NCI-H82 (cell line): Measurements from ENCODE around the gene SNX1.
"Not testable (repeated sequence)": the region's sequence is repeated elsewhere in the genome, so short reads cannot be mapped to it uniquely, and the experiment has no call there.

Experiments
- DNase-seq: peaks from one replicate; lab custom pipeline; 2025; lab: John Stamatoyannopoulos, UW

The SNX1 gene

DNA sequence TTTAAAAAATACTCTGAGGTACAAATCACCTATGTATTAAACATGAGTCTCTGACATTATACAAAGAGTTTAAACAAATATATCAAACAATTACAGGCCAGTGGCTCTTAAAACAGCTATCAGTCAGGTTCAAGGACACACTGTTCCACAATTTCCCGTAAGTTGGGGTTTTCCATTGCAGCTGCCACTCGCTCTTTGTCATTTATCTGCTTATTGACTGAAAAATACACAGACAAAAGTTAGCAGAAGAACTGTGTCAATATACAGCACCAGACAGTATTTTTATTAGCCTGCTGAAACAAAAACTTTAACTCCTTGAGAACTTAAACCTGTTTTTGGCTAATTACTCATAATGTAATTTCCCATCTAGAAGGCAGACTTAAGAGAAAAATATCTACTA is 23.0 kb upstream of the SNX1 start:
- DNase-seq: no peak

DNA sequence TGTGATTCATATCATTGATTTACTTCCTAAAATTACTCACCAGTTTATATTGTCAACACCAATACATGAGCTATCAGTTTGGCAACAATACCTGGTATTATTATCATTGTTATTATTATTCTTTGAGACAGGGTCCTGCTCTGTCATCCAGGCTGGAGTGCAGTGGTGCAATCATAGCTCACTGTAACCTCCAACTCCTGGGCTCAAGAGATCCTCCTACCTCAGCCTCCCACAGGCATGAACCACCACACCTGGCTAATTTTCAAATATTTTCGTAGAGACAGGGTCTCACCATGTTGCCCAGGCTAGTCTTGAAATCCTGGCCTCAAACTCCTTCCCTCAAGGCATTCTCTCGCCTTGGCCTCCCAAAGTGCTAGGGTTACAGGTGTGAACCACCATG is 22.3 kb upstream of the SNX1 start:
- not testable (repeated sequence) for DNase-seq

DNA sequence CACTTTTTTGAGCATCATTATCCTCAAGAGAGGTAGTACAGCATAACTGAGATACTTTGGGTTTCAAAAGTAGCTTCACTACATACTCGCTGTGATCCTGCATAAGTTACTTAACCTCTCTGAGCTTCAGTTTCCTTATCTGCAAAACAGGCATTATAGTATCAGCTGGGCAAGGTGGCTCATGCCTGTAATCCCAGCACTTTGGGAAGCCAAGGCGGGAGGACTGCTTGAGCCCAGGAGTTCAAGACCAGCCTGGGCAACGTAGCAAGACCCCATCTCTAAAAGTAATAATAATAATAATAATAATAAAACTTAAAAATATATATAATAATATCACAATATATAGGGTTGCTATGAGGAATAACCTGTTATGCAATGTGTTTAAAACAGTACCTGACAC is 13.0 kb upstream of the SNX1 start:
- DNase-seq: no peak

DNA sequence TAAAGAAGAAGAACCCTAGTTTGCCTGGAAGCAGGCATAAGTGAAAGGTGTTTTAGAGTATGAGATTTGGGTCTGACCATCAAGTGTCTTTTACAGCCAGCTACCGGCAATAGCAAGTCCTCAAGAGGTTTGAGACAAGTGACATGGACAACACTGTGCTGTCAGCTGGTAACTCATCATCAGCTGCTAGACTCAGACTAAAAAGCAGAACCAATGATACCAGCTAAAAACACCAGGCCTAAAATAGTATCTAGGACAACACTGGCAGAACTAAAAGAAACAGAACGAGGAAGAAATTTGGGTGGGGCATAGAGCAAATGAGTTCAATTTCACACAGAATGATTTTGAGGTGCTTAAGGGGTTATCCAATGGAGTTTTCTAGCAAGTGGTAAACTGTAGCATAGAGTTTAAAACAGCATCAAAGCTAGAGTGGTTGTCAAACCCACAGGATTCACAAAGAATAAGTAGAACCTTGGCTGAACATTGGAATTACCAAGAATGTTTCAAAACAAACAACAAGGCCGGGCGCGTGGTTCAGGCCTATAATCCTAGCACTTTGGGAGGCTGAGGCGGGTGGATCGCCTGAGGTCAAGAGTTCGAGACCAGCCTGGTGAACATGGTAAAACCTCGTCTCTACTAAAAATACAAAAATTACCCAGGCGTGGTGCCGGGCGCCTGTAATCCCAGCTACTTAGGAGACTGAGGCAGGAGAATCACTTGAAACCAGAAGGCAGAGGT is 6.1 kb upstream of the SNX1 start:
- DNase-seq: no peak

DNA sequence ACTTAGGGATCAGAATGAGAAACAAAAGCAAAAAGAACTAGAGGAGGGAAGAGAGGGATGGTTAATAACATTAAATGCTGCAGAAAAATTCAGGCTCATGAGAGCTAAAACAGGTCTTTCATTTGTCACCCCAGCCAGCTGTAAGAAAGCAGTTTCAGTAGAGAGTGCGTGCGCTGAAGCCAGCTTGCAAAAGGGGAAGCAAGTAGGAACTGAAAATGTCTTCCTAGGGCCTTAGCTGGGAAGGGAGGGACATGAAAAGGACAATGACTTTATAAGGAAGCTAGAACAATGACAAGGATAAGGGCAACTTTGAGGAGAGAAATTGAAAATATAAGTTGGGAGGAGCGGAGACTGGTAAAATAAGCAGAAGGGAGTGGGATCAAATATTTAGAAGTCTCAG is 5.3 kb upstream of the SNX1 start:
- DNase-seq: no peak

DNA sequence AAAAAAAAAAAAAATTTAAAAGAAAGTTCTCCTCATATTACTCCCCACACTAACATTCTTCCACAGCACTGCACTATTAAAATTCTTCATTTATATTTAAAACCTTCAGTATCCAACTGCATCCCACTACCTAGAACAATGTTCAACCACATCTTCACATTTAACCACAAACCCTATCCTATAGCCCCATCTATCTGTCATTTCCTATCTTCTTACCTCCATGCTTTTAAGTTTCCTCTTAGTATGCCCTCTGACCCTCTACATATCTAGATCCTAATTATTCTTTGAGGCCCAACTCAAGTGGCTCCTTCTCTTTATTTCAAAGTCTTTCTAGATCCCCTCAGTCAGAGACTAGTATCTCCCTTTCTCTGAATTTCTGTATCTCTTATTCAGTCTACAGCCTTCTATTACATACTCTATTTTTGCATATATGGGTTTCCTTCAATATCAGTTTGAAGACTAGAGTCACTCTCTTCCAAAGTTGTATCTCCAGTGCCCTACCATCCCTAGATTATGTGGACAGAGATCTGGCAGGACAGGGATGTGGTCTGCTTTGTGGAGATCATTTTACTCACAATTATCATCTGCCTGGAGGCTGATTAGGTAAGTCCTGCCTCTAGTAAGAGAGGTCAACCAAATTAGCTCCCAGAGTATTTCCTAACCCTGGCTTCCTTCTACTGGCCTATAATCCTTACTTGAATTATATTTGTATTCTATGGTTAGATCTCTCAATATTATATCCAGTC is 3.5 kb upstream of the SNX1 start:
- peak; percentile 28 for DNase-seq

DNA sequence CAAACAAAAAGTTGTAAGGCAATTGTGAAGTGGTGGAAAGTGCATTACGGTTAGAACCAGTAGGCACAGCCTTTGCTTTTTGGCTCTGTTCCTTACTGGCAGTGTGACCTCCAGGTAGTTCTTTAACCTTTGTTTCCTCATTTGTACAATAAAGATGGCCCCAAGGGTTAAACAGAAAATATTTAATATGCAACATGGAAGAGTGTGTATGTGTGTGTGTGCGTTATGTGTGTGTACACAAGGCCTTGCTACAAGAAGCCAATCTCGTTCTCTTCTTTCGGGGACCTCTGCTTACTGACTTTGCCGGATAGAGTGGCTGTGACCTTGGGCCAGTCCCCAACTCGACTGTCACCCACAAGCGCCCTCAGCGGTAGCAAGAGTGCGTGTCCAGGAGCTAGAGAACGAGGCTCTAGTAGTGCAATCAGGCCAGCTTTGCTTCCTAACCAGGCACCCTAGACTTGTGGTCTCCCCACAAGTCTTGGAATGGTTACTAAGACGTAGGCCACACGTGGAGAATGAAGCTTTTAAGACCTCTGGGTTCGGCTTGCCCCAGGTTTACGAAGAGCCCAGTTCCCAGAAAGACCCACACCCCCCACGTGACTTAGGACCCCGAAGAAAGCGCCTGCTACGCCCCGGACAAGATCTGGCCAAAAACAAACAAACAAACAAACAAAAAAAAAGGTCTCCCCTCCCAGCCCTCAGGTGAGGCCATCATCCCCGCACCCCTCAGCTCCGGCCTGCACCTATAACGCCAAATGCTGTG is 2.7 kb upstream of the SNX1 start:
- DNase-seq: peak; percentile 69

DNA sequence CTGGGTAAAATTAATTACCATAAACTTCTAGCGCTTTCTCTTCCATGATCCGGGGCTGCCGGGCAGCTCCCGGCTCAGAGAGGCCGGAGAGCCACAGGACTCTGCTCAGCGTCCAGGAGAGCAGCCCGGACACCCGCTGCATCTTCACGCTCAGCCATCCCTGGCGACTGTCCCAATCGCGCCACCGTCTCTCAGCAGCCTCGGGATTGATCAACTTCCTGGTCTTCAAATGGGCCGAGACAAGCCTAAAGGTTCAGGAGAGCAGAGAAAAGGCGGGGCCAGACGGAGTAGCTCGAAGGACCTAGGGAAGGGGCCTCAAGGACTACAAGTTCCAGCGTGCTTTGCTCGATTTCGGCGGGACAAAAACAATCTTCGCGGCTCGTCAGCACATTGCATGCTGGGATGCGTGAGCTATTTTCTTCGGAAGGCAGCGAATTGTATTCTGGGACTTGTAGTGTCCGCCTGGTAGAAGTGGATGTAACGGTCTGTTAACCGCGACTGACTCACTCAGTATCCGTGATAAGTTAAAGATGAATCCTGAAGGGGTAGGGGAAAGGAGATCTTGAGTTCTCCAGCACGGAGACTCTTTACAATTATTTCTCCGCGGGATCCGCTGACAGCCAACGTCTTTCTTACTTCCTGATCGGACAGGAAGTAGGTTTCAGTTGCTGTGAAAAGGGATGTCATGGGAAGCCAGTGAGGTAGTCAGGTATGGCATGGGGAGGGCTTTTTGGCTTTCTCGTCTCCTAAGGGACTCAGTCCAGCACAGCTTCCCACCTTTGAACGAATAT is 2.0 kb upstream of the SNX1 start, which contains the start of gene CIAO2A:
Gene CIAO2A (minus strand): TSS at position 212 of the 791 bp plus-strand sequence. CDS start 70 bp downstream, at position 142.
- peak; percentile 100 for DNase-seq

DNA sequence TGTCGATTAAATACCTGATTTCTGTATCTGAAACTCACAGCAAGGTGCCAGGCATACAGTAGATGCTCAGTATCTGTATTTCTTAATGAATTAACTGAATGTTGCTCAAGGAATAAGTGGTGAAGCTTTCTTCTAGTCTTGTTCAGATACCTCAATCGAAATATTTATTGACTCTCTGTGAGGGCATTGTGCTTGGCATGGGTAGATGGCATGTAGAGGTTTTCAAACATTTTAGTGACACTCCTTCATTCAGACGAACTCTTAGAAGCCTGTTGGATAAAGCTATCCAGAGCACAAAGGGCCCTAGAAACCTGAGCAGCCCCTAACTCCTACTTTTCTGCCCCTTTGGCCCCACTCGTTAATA is 369 bp upstream of the SNX1 start:
- no peak for DNase-seq

DNA sequence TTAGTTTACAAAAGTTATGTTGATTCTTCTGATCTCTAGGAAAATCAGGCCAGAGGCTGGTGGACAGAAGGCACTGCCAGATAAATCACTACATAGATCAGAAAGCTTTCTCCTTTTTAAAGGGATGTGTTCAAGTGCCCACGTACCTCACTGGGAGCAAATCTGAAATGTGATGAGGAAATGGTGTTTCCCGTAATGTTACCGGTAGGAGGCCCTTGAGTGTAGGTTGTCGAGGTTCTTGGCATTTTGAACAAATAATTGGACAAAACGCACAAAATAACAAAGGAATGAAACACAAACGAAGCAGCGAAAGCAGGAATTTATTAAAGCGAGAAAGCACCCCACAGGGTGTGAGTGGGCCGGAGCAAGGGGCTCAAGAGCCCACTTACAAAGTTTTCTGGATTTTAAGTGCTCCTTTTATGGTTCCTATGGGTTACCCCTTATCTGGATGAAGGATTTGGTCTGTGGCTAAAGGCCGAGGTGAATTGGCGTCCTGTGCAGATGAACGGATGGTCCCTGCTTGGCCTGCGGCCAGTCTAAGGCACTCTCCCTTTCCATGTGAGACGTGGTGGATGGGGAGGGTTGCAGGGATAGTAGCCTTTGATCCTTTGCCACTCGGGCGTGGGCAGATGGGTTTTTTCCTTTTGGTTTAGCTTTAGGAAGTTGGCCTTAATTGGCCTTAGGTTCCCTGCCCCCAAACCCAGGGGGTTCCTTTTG is 1.0 kb downstream of the SNX1 start:
- peak; percentile 25 for DNase-seq

DNA sequence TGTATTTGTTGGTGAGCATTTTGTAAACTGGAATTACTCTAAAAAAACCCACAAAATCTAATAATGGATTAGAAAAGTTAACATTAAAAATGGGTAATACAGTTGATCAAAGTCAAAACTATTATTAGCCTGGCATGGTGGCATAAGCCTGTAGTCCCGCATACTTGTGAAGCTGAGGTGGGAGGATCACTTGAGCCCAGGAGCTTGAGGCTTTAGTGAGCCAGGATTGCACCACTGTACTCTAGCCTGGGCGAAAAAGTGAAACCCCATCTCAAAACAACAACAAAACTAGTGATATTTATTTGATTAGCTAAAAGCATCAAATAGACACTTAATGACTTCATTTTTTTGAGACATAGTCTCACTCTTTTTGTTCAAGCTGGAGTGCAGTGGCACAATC is 3.6 kb downstream of the SNX1 start:
- DNase-seq: peak; percentile 9

DNA sequence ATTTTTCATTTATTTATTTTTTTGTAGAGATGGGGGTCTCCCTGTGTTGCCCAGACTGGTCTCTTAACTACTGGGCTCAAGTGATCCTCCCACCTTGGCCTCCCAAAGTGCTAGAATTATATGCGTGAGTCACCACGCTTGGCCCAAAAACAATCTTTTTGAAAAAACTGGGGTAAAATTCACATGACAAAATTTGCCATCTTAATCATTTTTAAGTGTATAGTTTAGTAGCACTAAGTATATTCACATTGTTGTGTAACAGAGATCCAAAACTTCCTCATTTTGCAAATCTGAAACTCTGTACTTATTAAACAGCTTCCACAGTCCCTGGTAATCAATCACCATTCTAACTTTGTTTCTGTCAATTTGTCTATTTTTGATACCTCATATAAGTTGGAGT is 5.2 kb downstream of the SNX1 start:
- no peak for DNase-seq

DNA sequence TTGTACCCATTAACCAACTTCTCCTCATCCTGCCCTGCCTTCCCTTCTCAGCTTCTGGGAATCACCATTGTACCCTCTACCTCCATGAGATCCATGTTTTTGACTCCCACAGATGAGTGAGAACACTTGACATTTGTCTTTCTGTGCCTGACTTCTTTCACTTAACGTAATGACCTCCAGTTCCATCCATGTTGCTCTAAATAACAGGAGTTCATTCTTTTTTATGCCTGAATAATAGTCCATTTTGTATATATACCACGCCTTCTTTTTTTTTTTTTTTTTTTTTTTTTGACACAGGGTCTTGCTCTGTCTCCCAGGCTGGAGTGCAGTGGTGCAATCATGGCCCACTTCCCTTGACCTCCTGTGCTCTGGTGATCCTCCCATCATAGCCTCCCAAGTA is 6.7 kb downstream of the SNX1 start:
- DNase-seq: no peak

DNA sequence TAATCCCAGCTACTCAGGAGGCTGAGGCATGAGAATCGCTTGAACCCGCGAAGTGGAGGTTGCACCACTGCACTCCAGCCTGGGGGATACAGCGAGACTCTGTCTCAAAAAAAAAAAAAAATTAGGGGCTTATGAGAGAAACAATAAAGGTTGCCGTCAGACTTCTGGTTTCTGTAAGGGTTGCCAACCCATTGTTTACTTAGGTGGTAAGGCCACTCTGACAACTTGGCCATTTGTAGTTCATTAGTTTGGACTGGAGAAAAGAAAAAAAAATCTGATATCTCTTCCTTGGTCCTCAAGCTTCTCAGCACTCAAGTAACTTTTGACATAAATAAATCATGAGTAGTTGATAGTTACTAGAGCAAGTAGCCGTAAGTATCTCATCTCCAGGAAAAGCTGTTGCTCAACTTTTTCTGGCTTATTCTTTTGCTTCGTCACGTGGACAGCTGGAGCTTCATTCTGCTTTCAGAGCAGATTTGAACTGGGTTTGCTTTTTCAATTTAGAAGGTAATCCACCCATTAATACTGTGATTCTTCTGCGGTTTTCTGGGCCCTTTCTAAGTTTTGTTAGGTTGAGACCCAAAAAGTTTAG is 9.4 kb downstream of the SNX1 start:
- no peak for DNase-seq

DNA sequence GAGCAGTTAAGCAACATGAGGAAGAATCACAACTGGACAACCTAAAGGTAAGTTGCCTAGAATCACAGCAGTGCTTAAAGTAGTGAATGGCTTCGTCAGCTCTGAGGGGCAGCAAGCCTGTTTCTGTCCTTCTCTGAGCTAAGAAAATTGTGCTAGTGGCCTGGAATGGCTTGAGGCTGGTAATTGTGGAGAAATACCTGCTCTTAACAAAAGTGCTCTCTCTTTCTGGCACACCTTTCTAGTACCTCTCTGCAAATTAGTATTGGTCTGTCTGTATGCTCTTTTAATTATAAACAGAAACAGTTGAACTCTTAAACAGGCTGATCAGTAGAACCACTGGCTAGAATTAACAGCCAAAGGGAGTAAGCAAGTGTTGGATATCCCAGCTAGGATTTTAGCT is 11.6 kb downstream of the SNX1 start:
- DNase-seq: no peak

DNA sequence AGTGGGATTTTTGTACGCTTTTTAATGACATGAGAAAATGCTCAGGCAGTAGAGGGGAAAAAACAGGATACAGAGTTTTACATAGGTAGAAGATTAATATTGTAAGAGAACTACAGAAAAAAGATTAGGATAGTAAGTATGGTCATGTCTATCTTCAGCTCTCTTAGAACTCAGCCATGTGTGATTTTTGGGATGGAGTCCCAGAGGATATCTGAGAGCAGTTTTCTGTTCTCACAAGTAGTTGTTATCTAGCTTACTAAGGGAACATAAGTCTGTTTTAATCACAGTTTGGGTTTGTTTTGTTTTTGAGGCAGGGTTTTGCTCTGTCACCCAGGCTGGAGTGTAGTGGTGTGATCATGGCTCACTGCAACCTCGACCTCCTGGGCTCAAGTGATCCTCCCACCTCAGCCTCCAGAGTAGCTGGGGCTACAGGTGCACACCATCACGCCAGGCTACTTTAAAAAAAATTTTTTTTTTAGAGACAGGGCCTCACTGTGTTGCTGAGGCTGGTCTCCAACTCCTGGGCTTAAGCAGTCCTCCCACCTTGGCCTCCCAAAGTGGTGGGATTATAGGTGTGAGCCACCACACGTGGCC is 14.4 kb downstream of the SNX1 start:
- not testable (repeated sequence) for DNase-seq

DNA sequence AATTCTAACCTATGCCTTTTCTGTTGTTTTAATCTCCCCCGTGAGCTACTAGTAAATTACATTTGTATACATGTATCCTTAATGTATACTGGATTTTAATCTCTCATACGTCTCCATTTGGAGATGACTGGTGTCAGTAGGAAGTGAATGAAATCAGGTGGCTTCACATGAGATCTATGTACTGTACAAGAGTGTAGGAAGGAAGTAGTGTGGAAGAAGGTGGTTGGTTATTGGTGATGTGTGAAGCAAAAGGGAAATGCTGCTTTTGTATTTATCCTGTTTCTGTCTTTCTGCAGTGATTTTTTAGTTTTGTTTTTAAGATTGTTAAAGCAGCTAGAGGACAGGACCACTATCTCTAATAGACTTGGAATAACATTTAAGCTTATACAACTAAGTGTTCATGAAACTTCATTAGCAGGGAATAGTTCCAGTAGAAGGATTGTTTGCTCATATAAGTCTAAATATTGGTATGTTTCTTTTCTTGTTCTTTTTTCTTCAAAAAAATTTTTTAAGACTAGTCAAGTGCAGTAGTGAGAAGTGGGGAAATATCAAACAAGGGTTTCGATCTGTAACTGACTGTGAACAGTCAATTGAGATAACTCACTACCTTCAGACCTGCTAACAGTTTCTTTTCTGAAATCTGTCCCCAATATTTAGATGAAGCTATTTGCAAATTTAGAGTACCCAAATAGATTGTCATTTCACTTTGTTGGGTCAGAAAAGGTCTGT is 15.3 kb downstream of the SNX1 start:
- no peak for DNase-seq

DNA sequence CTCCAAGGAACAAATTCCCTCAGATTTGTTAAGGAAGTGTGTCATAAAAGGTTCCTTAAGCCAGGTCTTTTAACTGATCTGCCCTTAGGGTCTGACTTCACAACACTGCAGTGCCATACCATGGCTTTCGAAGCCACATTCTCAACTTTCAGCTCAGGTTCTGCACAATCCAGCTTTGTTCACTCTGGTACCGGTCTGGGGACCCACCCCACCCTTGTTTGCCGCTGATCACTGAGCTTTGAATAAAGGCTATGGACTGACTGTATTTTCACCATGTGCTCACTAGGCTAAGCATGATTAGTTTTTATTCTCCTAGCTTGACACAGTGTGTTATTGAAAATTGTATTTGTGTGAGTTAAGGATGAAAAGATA is 15.9 kb downstream of the SNX1 start:
- no peak for DNase-seq

DNA sequence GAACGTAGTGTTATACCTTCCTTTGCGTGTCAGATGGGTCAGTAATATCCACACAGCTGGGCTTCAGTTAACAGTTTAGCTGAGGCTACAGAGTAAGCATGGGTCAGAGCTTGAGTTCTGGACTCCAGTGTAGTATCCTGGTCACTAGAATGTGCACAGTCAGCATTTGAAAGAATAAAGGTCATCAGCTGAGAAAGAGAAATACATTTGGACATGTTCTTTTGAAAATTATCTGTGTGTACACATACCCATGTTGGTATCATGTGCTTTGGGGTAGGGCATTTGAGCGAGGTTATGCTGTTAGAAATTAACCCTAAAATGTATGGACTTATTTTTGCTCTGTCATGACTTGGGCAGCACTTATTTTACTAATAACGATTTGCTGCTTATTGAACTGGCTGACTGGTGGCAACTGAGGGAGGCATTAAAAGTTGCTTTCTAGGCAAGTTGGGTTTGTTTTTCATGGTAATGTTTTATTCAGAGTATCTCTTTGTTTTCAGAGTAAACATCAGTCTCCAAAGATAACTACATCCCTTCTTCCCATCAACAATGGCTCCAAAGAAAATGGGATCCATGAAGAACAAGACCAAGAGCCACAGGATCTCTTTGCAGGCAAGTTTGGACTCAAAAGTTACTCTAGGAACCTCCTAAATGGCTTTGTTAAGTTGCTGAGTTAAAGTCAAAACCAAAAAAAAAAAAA is 16.4 kb downstream of the SNX1 start:
- no peak for DNase-seq
